ENCODE data around the gene BCL7A. TPM values are rescaled to one million over a fixed set of nuclear protein-coding genes. Genes with fewer than 3 reads are reported as not detected.

BCL7A gene
- polyA plus RNA-seq, 1 of the 3 experiments (the other 2 are of a cell fraction): 34.0 TPM

DNA sequence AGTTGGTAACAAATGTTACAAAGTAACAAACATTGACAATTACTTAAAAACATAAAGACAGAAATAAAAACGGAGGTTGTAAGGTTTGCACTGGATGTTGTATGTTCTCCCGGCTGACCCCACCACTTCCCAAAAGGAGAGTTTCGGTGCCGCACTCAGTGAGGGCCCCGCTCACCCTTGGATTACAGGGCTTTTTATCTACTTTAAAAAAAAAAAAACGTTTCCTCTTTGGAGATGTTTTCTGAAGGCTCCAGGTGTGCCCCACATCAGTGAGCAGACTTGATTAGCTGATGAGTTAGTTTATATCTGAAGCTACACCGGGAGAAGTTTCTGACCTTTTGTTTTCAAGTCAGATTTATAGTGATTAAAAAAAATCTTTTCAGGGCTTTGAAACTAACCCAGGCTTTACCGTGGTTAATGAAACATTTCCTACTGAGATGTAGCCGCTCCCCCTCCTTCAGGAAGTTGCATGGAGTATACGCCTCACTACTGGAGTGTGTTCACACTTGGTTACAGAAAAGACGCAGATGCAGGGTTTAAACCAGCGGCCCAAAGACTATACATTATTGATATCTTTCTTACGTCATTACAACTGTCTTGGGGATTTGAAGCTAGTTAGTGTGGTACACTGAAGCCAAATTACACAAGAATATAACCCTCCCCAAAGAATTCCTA is 38.0 kb upstream of the BCL7A start:
- ChIA-PET POLR2A (no interaction called here), CTCF (interaction anchor here (0.5 to 1.5 kb wide), 4 partner anchors 20 to 48 kb away, joined by 3 to 4 read pairs (median 3); no protein-coding TSS in a partner anchor)
- no peaks in the 10 kb centered on the region for H3K36me3 ChIP-seq (replicated peaks in 1 of 2; ENCODE audit: control insufficient read depth in 1 of 2, insufficient read depth in 2 of 2, low read length in 1 of 2)
- 82% methylated on average over 13 of the region's 13 CpGs for WGBS (ENCODE audit: low lambda C conversion rate)
- no peaks in the 10 kb centered on the region for H3K27me3 ChIP-seq (ENCODE audit: insufficient read depth)
- H3K79me2 ChIP-seq (ENCODE audit: insufficient read depth): no peaks in the 10 kb centered on the region
- no peak overlapping the region for H3K4me3 ChIP-seq (ENCODE audit: low read depth in 2 of 2, low read length in 1 of 2)
- peaks cover 3% of the 10 kb centered on the region for H3F3A ChIP-seq (replicated peaks; ENCODE audit: insufficient read depth)
- no peak for DNase-seq
- no peaks in the 10 kb centered on the region for H4K20me1 ChIP-seq (ENCODE audit: insufficient read depth)
- H2AFZ ChIP-seq (ENCODE audit: low read depth): 0 out of 2 replicates have a peak overlapping the region, but pooled peaks have one; percentile 59
- H3K9me3 ChIP-seq: no peaks in the 10 kb centered on the region
- no peak overlapping the region for H3K27ac ChIP-seq (ENCODE audit: low read depth in 2 of 2, low read length in 1 of 2)
- no peak overlapping the region for H3K4me2 ChIP-seq
- no peak overlapping the region for H3K9ac ChIP-seq
- peaks cover 0 to 7% of the 10 kb centered on the region in 2 experiments; a peak in 1 of 4 replicates for H3K4me1 ChIP-seq (ENCODE audit: control insufficient read depth in 1 of 2, insufficient read depth in 2 of 2, low read depth in 1 of 2, low read length in 1 of 2)
- H3K9me2 ChIP-seq: no peaks in the 10 kb centered on the region
- no peak for TF ChIP-seq FOXJ3 (CRISPR knock-in tag; IDR thresholded peaks at IDR 0.05)
- no peak for TF ChIP-seq MEF2A (IDR thresholded peaks at IDR 0.05; ENCODE audit: borderline replicate concordance, low read depth)
- TF ChIP-seq, protein P1, sequence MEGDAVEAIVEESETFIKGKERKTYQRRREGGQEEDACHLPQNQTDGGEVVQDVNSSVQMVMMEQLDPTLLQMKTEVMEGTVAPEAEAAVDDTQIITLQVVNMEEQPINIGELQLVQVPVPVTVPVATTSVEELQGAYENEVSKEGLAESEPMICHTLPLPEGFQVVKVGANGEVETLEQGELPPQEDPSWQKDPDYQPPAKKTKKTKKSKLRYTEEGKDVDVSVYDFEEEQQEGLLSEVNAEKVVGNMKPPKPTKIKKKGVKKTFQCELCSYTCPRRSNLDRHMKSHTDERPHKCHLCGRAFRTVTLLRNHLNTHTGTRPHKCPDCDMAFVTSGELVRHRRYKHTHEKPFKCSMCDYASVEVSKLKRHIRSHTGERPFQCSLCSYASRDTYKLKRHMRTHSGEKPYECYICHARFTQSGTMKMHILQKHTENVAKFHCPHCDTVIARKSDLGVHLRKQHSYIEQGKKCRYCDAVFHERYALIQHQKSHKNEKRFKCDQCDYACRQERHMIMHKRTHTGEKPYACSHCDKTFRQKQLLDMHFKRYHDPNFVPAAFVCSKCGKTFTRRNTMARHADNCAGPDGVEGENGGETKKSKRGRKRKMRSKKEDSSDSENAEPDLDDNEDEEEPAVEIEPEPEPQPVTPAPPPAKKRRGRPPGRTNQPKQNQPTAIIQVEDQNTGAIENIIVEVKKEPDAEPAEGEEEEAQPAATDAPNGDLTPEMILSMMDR (IDR thresholded peaks at IDR 0.05): no peak
- no peak for TF ChIP-seq RFX5 (IDR thresholded peaks at IDR 0.05; ENCODE audit: low read length)
- TF ChIP-seq MXI1 (IDR thresholded peaks at IDR 0.05; ENCODE audit: low read depth, low read length): no peak
- TF ChIP-seq NRF1 (IDR thresholded peaks at IDR 0.05; ENCODE audit: low read depth, low read length): no peak
- no peak for TF ChIP-seq CHD2 (IDR thresholded peaks at IDR 0.05; ENCODE audit: low read length, partially characterized antibody)
- TF ChIP-seq TEAD4 (IDR thresholded peaks at IDR 0.05; ENCODE audit: borderline replicate concordance, insufficient read depth): no peak
- no peak for TF ChIP-seq FOXM1 (IDR thresholded peaks at IDR 0.05; ENCODE audit: low read depth)
- no peak for TF ChIP-seq FOSL2 (IDR thresholded peaks at IDR 0.05; ENCODE audit: borderline replicate concordance, low read depth)
- TF ChIP-seq, protein P2, sequence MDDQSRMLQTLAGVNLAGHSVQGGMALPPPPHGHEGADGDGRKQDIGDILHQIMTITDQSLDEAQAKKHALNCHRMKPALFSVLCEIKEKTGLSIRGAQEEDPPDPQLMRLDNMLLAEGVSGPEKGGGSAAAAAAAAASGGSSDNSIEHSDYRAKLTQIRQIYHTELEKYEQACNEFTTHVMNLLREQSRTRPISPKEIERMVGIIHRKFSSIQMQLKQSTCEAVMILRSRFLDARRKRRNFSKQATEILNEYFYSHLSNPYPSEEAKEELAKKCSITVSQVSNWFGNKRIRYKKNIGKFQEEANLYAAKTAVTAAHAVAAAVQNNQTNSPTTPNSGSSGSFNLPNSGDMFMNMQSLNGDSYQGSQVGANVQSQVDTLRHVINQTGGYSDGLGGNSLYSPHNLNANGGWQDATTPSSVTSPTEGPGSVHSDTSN (IDR thresholded peaks at IDR 0.05): no peak
- TF ChIP-seq, protein P3, sequence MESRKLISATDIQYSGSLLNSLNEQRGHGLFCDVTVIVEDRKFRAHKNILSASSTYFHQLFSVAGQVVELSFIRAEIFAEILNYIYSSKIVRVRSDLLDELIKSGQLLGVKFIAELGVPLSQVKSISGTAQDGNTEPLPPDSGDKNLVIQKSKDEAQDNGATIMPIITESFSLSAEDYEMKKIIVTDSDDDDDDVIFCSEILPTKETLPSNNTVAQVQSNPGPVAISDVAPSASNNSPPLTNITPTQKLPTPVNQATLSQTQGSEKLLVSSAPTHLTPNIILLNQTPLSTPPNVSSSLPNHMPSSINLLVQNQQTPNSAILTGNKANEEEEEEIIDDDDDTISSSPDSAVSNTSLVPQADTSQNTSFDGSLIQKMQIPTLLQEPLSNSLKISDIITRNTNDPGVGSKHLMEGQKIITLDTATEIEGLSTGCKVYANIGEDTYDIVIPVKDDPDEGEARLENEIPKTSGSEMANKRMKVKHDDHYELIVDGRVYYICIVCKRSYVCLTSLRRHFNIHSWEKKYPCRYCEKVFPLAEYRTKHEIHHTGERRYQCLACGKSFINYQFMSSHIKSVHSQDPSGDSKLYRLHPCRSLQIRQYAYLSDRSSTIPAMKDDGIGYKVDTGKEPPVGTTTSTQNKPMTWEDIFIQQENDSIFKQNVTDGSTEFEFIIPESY (IDR thresholded peaks at IDR 0.05; ENCODE audit: borderline replicate concordance, low read depth): no peak
- no peak for TF ChIP-seq GABPA (IDR thresholded peaks at IDR 0.05; ENCODE audit: low read depth)
- TF ChIP-seq RCOR1 (IDR thresholded peaks at IDR 0.05; ENCODE audit: low read length): no peak
- TF ChIP-seq SIN3A (IDR thresholded peaks at IDR 0.05; ENCODE audit: borderline replicate concordance, low read depth, low read length): no peak
- no peak for TF ChIP-seq JUND (IDR thresholded peaks at IDR 0.05)
- TF ChIP-seq NFIC (IDR thresholded peaks at IDR 0.05; ENCODE audit: borderline replicate concordance): no peak
- TF ChIP-seq, protein P4, sequence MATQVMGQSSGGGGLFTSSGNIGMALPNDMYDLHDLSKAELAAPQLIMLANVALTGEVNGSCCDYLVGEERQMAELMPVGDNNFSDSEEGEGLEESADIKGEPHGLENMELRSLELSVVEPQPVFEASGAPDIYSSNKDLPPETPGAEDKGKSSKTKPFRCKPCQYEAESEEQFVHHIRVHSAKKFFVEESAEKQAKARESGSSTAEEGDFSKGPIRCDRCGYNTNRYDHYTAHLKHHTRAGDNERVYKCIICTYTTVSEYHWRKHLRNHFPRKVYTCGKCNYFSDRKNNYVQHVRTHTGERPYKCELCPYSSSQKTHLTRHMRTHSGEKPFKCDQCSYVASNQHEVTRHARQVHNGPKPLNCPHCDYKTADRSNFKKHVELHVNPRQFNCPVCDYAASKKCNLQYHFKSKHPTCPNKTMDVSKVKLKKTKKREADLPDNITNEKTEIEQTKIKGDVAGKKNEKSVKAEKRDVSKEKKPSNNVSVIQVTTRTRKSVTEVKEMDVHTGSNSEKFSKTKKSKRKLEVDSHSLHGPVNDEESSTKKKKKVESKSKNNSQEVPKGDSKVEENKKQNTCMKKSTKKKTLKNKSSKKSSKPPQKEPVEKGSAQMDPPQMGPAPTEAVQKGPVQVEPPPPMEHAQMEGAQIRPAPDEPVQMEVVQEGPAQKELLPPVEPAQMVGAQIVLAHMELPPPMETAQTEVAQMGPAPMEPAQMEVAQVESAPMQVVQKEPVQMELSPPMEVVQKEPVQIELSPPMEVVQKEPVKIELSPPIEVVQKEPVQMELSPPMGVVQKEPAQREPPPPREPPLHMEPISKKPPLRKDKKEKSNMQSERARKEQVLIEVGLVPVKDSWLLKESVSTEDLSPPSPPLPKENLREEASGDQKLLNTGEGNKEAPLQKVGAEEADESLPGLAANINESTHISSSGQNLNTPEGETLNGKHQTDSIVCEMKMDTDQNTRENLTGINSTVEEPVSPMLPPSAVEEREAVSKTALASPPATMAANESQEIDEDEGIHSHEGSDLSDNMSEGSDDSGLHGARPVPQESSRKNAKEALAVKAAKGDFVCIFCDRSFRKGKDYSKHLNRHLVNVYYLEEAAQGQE (IDR thresholded peaks at IDR 0.05; ENCODE audit: low read depth, low read length): no peak
- TF ChIP-seq, protein P5, sequence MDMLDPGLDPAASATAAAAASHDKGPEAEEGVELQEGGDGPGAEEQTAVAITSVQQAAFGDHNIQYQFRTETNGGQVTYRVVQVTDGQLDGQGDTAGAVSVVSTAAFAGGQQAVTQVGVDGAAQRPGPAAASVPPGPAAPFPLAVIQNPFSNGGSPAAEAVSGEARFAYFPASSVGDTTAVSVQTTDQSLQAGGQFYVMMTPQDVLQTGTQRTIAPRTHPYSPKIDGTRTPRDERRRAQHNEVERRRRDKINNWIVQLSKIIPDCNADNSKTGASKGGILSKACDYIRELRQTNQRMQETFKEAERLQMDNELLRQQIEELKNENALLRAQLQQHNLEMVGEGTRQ (IDR thresholded peaks at IDR 0.05; ENCODE audit: borderline replicate concordance, low read depth, low read length): no peak
- no peak for TF ChIP-seq TCF12 (IDR thresholded peaks at IDR 0.05)
